Colonic mucosa (tissue), 4 donors: ENCODE results near the gene PAFAH1B1. TPM values are rescaled to one million over a fixed set of nuclear protein-coding genes. Genes with fewer than 3 reads are reported as not detected.
"Not testable (repeated sequence)": the region's sequence is repeated elsewhere in the genome, so short reads cannot be mapped to it uniquely, and the experiment has no call there.

ENCODE experiments used
- DNase-seq: peaks from one replicate; pipeline ENCODE4 v3.0.0-alpha.2; 2020
- H3K27ac ChIP-seq: fragments of 200-600 bp; one replicate; pipeline ENCODE4 v1.8.0; 2021
- H3K27me3 ChIP-seq: fragments of 200-600 bp; one replicate; pipeline ENCODE4 v1.8.0; 2021
- H3K36me3 ChIP-seq: fragments of 200-600 bp; one replicate; pipeline ENCODE4 v1.8.0; 2021
- H3K4me1 ChIP-seq: fragments of 200-600 bp; one replicate; pipeline ENCODE4 v1.8.0; 2021; ENCODE audit warnings: mild to moderate bottlenecking
- H3K4me3 ChIP-seq: fragments of 200-600 bp; one replicate; pipeline ENCODE4 v1.8.0; 2021
- H3K9ac ChIP-seq, 2 donors: one replicate each; pipeline ENCODE4 v1.7.0; 2013; ENCODE audit warnings: control low read depth in 2 of 2, low read depth in 2 of 2, low read length in 2 of 2
- H3K9me3 ChIP-seq: fragments of 200-600 bp; one replicate; pipeline ENCODE4 v1.8.0; 2021
- CTCF ChIP-seq: fragments of 200-600 bp; IDR thresholded peaks from one replicate; pipeline ENCODE4 v1.8.0; 2022; ENCODE audit warnings: antibody characterized with exemption, mild to moderate bottlenecking
- intact Hi-C: fragments of 100-400 bp; cut with DNase I; formaldehyde crosslinking; loops from one replicate; pipeline ENCODE4 v1.14.1; 2022
- total RNA-seq, 2 donors: library from RNA; stranded (reverse); fragmentation: NEBNext Ultra II Directional in 1 of 2; extraction: Animal tissue kit (Norgen Biotek cat#: 25700) in 1 of 2; gene quantifications; one replicate each; pipeline ENCODE4 v1.2.1, GENCODE V29; 2021
- donor health status: healthy.
- donor health status: DM: no; HTN: no; CAD: no.
- donor health status: DM: no; HTN: no; CAD: no.

Gene PAFAH1B1
- total RNA-seq, 2 donors from 2014 or later, result 102 to 155 TPM

- H3K9ac ChIP-seq, result no peak overlapping the region
- peaks cover 21% of the 10 kb centered on the region for H3K36me3 ChIP-seq
- intact Hi-C loops, result no loop called here
- TF ChIP-seq CTCF, result no peak
- no peak overlapping the region for H3K4me3 ChIP-seq
- H3K27me3 ChIP-seq, result no peaks in the 10 kb centered on the region
- no peaks in the 10 kb centered on the region for H3K9me3 ChIP-seq
- H3K27ac ChIP-seq, result no peak overlapping the region
- DNase-seq, result no peak
- H3K4me1 ChIP-seq, result no peaks in the 10 kb centered on the region
Observed at GRCh38 chr17:2672026-2672425, 78.6 kb downstream of the PAFAH1B1 start.

- H3K9me3 ChIP-seq, H3K36me3 ChIP-seq, H3K27me3 ChIP-seq, DNase-seq, H3K4me1 ChIP-seq, H3K27ac ChIP-seq, H3K9ac ChIP-seq, H3K4me3 ChIP-seq, intact Hi-C loops: not testable (repeated sequence)
Observed at GRCh38 chr17:2679247-2679646, 85.8 kb downstream of the PAFAH1B1 start.

- H3K4me3 ChIP-seq, result no peak overlapping the region
- no peak for TF ChIP-seq CTCF
- DNase-seq, result no peak
- H3K4me1 ChIP-seq, result no peaks in the 10 kb centered on the region
- H3K9ac ChIP-seq, result no peak overlapping the region
- no peak overlapping the region for H3K27ac ChIP-seq
- no peaks in the 10 kb centered on the region for H3K27me3 ChIP-seq
- intact Hi-C loops, result loop anchor here (10.0 kb wide), 1 partner anchor 156 kb away; no protein-coding TSS in a partner anchor
- H3K36me3 ChIP-seq, result no peaks in the 10 kb centered on the region
- no peaks in the 10 kb centered on the region for H3K9me3 ChIP-seq
Observed at GRCh38 chr17:2680961-2681360, 87.5 kb downstream of the PAFAH1B1 start.

DNA sequence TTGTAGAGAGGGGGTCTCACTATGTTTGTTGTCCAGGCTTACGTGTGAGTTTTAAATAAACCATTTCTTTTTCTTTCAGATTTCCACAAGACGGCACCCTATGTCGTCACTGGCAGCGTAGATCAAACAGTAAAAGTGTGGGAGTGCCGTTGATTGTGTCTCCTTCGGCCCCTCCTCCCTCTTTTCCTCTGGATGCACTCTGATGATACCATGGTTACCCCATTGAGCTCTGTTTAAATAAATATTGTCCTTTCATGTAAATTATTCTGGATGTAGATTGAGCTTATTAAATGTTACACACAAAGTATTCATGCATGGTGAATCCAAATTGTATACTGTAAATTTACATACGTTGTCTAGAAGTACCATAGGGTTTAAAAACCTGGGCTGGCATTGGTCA is 88.2 kb downstream of the PAFAH1B1 start:
- Histone ChIP-seq H3K27ac (no peak overlapping the region), H3K9me3 (no peaks in the 10 kb centered on the region), H3K27me3 (no peaks in the 10 kb centered on the region), H3K4me3 (no peak overlapping the region), H3K9ac (no peak overlapping the region), H3K4me1 (no peaks in the 10 kb centered on the region), H3K36me3 (no peaks in the 10 kb centered on the region)
- no peak for TF ChIP-seq CTCF
- intact Hi-C loops, result loop anchor here (10.0 kb wide), 1 partner anchor 157 kb away; no protein-coding TSS in a partner anchor
- DNase-seq, result no peak

DNA sequence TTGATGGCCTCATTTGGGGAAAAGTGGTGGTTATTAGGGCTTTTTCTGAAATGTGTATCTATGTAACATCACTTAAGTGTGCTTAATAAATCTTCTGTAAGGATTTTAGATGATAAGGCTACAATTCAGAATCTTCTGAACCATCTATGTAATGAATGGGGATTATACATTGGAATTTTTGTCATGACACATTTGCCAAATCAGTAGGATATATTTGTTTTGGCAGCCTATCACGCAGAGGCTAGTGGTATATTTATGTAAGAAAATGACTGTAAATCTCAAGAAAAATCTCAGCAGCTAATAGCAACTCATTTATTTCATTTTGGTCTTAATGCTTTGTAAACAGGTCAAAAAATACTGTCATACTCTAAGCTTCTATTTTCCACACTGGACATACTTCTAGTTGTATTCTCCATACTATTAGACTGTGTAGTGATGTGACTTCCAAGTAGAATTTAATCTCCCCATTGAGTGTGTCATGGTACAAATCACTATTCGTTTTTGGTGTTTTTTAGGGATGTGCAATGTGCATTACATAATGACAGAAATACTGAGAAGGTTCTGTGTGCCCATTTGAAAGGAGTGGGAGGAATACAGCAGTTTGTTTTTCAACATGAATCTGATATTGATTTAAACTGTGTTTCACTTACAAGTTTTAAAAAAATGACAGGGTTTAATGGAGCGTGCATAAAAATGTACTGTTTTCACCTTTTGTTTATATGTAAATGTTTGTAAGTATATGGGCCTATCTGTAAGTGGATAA is 88.9 kb downstream of the PAFAH1B1 start:
- Histone ChIP-seq H3K9ac (no peak overlapping the region), H3K4me1 (no peaks in the 10 kb centered on the region), H3K4me3 (no peak overlapping the region), H3K9me3 (no peaks in the 10 kb centered on the region), H3K27ac (no peak overlapping the region), H3K27me3 (no peaks in the 10 kb centered on the region), H3K36me3 (no peaks in the 10 kb centered on the region)
- DNase-seq, result no peak
- no peak for TF ChIP-seq CTCF
- intact Hi-C loops, result loop anchor here (10.0 kb wide), 1 partner anchor 158 kb away; no protein-coding TSS in a partner anchor

DNA sequence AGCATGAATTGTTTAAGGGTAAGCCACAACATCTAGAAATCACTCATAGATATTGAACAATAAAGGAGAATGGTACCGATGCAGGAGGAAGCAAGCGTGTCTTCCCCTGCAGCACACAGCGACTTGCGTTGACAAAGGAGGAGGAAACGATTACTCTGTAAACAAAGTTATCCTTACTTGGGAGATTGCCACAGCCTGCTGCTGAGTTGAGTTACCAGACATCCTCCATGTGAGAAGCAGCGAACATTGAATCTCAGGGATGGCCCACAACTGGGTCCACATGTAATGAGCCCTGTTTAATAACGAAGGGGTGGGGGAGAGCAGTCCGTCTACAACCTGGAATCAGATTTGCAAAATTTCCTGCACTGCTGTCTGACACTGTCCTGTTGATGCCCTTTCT is 90.5 kb downstream of the PAFAH1B1 start:
- Histone ChIP-seq H3K4me3 (no peak overlapping the region), H3K9ac (no peak overlapping the region), H3K4me1 (no peaks in the 10 kb centered on the region), H3K36me3 (no peaks in the 10 kb centered on the region), H3K9me3 (no peaks in the 10 kb centered on the region), H3K27me3 (no peaks in the 10 kb centered on the region), H3K27ac (no peak overlapping the region)
- intact Hi-C loops, result loop anchor here (10.0 kb wide), 1 partner anchor 159 kb away; no protein-coding TSS in a partner anchor
- no peak for TF ChIP-seq CTCF
- peak; percentile 50 for DNase-seq
